NCI-H2227 (cell line): ENCODE data around the gene PTPN5.

Source experiments
- DNase-seq: peaks from one replicate; lab custom pipeline; 2025; ENCODE audit not compliant: unreplicated experiment; lab: John Stamatoyannopoulos, UW

The PTPN5 gene

GRCh38 chr11:18743365-18743764, 48.2 kb downstream of the PTPN5 start:
- DNase-seq, result no peak

GRCh38 chr11:18741783-18742182, 49.8 kb downstream of the PTPN5 start:
- DNase-seq, result no peak

DNA sequence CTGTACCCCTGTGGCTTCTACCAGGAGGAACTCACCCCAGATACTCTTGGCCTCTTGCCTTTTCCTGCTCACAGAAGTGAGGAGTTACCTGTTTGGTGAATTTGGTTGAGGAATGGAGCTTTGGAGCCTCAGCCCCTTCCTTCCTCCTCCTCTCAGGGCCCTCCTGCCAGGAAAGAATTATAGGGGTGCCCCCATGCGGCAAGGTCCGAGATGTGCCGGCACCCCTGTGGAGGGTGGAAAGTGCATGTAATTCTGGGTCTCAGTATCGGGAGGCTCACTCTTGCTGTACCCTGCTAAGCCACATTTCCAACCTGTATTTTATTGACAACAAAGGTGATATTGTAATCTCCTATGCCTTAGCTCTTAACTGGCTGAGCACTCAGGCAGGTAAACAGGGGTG, 51.9 kb downstream of the PTPN5 start:
- no peak for DNase-seq

GRCh38 chr11:18737642-18738041, 54.0 kb downstream of the PTPN5 start:
- DNase-seq, result no peak

DNA sequence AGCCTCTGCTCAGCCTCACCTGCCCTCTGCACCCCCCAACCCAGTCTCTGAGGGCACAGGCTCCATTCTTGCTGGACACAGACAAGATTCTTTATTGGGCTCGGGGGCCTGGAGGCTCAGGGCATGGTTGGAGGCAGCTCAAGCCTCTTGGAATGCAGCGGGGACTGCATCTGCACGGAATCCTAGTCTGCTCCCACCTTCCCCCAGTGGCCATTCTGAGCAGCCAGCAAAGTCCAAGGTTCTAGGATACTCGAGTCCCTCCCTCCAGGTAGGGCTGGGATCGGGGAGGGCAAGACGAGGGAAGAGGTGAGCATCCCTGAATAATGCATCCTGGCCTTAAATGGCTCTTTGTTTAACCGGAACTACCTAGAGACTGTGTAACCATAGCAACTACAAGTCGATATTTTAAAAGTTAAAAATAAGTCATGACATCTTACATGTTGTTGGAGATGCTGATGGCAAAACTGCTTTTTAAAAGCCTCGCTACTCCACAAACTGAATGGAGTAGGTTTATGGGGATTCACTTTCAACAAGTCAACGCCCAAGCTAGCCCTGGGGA, 54.9 kb downstream of the PTPN5 start:
- DNase-seq, result no peak

- no peak for DNase-seq
These were observed 58.4 kb downstream of the PTPN5 start for GRCh38 chr11:18733202-18733601.

DNA sequence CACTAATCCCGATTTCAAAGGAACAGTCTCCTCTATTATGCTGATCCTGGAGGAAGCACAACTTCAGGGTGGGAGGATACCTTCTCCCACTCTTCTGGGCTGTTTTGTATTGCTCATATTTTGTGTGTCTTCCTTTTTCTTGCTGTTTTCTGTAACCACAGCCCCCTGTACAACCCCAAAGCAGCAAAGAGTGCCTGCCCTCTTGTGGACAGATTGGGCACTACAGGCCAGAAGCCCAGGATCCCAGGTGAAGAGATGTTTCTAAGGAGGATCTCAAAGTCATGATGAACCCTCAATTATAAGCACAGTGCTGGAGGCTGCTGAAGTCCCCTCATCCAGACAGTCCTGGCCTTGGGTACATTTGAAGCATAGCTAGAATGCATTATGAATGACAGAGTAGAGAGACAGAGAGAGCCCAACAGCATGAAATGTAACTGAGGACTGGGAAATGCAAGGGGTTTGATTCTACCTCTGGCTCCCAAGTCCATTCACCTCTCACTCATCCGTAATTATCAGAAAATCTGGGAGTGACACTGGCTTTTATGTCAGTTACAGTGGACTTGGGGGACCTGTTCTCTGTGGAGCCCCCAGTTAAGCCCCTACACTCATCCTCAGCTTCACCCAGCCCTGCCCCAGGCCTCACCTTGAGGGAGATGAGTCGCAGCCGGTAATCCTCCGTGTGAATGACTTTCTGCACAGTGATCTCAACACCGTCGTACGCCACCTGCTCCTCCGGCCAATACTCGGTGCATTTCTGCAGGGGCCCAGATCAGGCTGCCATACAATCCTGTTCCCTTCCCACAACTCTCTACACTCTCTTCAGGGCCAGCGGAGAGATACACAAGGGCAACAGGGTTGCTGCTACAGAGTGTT, 59.4 kb downstream of the PTPN5 start:
- DNase-seq, result peak; percentile 78

DNA sequence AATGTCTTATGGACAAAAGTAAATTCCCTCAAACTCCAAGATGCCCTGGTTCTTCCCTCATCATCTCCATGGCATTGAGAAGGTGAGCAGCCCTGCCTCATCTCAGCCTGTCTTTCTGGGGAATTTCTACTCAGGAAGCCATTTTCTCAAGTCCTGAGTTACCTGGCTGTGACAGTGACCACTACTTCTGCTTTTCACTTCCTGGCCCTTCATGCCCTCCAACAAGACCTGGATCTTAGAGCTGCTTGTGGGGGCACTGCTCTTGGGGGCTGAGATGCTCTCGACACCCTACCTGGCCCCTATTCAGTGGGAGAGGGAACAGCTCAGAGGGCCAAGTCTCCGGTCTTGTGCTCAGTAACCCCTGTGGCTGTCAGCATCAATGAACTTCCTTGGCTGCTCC, 60.2 kb downstream of the PTPN5 start:
- DNase-seq, result no peak

DNA sequence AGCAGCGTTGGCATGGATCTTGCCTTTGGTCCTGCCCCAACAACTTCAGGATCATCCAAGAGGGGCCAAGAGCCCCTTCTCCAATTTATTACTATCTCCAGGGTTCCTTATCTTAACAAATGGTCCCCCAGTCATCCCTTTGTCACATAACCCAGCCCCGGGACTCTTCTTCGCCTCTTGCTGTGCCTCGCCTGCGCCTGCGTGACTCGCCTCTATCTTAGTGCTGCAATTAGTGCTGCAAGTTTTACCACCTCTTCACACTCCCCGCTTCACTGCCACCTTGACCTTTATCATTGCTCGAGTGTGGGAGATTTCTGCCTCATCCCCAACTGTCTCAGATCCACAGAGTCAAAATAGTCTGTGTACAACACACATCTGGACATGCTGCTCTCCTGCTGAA, 61.6 kb downstream of the PTPN5 start:
- DNase-seq, result no peak

DNA sequence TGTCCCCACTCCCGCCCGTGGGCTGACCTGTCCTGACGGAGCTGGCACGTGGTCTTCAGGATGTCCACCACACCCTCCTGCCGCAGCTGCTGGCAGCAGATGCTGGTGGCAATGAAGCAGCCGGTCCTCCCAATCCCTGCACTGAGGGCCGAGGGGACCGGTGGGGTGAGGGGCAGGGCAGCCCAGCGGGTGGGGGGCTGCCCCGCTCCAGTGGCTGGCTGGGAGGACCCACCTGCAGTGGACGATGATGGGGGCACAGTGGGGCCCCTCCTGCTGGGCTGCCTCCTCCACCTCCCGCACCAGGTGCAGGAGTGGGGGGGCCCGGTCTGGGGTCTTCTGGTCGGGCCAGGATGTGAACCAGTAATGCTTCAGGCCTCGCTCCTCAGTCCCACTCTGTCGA, 62.2 kb downstream of the PTPN5 start:
- no peak for DNase-seq

GRCh38 chr11:18728658-18729057, 62.9 kb downstream of the PTPN5 start:
- no peak for DNase-seq

DNA sequence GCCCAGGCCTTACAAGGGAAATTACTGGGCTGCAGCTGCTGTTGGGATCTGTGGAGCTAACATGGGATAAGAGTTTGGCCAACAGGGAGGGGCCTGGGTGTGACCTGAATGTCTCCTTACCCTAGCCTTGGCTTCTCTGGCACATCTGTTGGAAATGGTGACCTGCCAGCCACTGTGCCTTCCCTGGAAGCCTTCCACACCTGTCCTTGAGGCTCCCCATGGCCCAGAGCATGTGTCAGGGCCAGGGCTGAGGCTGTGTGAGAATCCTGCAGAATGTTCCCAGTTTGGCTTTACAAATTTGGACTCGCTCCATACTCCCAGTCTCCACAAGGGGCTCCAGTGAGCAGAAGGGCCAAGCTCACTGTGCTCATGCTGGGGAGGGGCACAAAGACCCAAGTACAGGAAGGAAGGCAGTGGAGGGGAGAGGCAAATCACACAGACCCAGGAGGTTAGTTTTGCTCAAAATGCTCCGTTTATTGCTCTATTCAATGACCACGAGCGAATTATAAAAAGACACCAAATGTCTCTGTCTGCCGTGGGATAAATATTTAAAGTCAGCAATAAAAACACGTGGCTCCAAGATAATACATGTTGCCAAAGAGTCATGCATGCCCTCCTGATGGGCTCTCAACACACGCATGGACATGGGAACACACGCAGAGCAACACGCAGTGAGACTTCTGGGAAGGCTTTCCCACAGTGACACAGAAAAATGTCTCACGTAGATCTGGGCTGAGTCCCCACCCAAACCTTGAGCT, 63.9 kb downstream of the PTPN5 start:
- peak; percentile 46 for DNase-seq

- peak; percentile 16 for DNase-seq
These were observed 65.6 kb downstream of the PTPN5 start, which contains the start of gene IGSF22 for GRCh38 chr11:18726040-18726439. Gene IGSF22, minus strand, starts transcription at chr11:18726188. Its CDS starts 1,952 bp downstream, at chr11:18724236.

DNA sequence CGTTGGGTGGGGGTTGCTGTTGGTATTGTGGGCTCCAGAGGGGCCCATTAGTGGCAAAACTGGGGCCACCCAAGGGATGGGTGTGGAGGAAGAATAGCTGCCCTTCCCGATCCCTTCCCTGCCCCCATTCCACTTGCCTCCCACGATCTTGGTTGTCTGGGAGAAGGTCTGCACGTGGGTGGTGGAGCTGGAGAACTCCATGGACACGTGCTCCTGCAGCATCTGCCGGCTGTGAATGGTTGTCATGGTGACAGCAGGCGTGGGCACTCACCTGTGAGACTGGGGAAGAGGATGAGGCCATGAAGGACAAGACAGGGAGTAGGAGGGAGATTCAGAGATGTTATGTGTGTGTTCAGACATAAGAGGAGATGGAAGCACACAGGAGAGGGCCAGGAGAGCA, 67.6 kb downstream of the PTPN5 start:
- peak; percentile 17 for DNase-seq

DNA sequence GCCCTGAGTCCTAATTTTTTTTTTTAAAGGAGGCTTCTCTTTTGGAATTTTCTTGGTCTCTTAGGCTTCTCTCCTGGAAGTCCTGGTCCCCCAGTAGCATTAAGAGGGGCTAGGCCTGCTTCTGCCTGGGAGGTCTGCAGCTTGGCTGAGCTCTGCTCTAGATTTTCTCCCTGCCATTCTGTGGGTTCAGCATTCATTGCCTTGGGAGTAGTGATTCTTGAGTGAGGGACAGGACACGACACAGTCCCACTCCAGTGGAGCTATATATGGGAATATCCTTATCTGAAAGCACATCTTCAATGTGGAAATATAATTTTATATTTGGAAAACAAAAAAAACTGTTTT, 69.3 kb downstream of the PTPN5 start:
- DNase-seq, result no peak

GRCh38 chr11:18721561-18722292, 69.9 kb downstream of the PTPN5 start:
- peak; percentile 62 for DNase-seq

DNA sequence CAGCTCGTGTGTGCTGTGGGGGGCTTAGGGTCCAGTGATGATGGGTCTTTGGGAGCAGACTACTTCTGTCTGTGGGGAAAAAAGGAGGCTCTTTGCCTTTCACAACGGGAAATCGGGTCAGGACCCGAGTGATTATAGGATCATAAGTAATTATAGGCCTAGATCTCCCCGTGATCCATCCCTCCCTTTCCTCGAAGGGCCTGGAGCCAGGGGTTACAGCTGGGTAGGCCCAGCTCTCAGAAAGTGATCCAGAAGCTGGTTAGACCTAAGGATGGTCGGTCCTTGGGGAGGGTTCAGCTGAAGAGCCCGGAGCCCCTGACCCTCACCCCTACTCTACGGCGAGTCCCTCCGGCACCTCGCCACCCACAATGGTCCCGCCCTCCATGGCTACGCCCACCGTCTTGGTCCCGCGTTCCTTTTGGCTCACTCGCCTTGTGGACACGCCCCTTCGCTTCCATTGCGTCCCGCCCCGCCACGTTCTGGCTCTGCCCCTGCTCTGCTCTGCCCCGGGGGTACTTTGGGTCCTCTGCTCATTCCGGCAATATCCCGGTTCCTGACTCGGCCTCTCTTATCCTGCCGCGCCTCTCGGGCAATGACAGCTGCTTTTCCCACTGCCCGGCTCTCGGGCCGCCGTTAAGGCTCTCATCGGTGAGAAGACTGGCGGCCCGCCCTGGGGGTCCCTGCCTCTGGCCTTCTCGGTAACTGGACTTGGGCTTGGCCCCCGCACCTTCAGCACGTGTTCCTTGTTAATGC, 70.6 kb downstream of the PTPN5 start:
- peak; percentile 92 for DNase-seq

DNA sequence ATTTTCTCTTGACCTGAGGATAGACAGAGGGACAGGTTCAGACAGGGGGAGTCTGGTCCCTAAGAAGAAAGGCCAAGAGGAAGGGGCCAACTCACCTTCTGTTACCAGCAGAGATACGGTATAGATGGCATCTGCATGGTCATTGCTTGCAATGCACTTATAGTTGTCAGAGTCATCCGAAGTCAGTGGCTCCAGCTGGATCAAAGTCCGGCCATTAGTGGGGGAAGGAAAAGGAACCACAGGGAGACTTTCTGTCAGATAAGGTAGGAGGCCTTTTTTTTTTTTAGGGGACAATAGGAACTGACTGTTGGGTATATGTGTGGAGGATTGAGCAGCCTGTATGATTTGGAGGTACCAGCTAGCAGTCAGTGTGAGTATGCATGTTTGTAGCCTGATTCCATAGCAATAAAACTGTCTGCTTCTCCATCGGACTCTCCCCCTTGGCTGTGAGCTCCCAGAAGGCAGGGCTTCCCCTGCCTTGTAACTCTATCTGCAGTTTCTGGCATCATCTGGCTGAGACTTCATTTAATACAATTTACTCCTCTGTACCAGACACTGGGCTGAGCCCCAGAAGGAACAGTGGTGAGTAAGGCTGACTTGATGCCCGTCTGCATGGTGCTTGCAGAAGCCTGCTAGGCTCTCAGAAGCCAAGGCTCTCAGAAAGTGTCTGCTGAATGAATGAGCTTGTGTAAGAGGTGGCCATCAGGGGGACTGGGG, 71.3 kb downstream of the PTPN5 start:
- DNase-seq, result peak; percentile 60

DNA sequence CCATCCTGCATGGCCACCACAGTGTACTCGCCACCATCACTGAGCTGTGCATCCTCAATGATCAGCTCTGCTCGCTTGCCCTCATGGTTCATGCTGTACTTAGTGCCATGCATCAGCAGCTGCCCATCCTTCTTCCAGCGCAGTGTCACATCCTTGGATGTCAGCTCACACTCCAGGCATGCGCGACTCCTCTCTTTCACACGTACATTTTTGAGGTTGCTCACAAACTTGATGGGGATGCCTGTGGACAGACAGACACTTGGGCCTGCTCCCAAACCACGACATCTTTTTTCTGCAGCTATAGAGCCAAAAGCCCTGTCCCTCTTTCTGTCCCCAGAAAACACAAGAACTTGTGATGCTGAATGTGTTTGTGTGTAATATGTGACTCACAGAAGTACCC, 76.1 kb downstream of the PTPN5 start:
- no peak for DNase-seq

GRCh38 chr11:18714443-18714780, 77.2 kb downstream of the PTPN5 start:
- DNase-seq, result no peak
